ENCODE results near the gene SAMD9L. TPM values are rescaled to one million over a fixed set of nuclear protein-coding genes. Genes with fewer than 3 reads are reported as not detected.

SAMD9L gene
- total RNA-seq, 4 donors from 2014 or later: 1.2 to 6.7 (median 3.4) TPM

DNA sequence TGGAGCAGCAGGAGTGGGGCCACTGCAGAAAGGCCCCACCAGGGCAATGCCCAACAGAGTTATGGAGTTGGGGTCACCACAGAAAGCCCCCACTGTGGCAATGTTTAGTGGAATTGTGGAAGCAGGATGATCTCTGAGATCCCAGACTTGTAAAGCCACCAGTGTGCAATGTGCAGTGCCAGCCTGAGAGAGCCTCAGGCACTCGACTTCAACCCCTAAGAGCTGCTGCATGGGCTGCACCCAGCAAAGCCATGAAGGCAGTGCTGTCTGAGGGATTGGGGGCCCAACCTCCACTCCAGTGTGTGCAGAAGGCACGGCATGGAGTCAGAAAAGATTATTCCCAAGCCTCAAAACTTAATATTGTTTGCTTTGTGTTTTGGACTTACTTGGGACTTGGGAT lies 50.8 kb downstream of the SAMD9L start:
- no peaks in the 10 kb centered on the region for H3K4me1 ChIP-seq
- WGBS: 57% methylated on average over 2 of the region's 2 CpGs
- no peaks in the 10 kb centered on the region for H3K36me3 ChIP-seq
- TF ChIP-seq POLR2AphosphoS5 (IDR thresholded peaks at IDR 0.05) (no peak), EP300 (IDR thresholded peaks at IDR 0.05) (no peak)
- no peak overlapping the region for H3K4me3 ChIP-seq
- no peak overlapping the region for H3K27ac ChIP-seq
- H3K9me3 ChIP-seq: peaks cover 36% of the 10 kb centered on the region
- no peaks in the 10 kb centered on the region for H3K27me3 ChIP-seq
- no peak for DNase-seq (ENCODE audit: low spot score in 2 of 2)

GRCh38 chr7:93092757-93093370 lies 55.3 kb downstream of the SAMD9L start:
- DNase-seq (ENCODE audit: low spot score in 2 of 2): no peak

More at GRCh38 chr7:93092757-93093370, 55.3 kb downstream of the SAMD9L start:
- Histone ChIP-seq H3K36me3 (no peaks in the 10 kb centered on the region), H3K4me3 (no peak overlapping the region), H3K27me3 (no peaks in the 10 kb centered on the region), H3K4me1 (no peaks in the 10 kb centered on the region), H3K9me3 (peaks cover 8% of the 10 kb centered on the region), H3K27ac (no peak overlapping the region)
- WGBS: 75% methylated on average over 1 of the region's 1 CpG
- TF ChIP-seq POLR2A (IDR thresholded peaks at IDR 0.05) (no peak), POLR2AphosphoS5 (IDR thresholded peaks at IDR 0.05) (no peak), CTCF (IDR thresholded peaks at IDR 0.05) (no peak)

Other genes starting within 250 kb of the SAMD9L start
- gene SAMD9, start 30.4 kb downstream of the SAMD9L start, total RNA-seq: 1 to 10 TPM; 1.9 to 3.4 (median 2.5) TPM
- gene HEPACAM2, start 78.1 kb upstream of the SAMD9L start, total RNA-seq: under 1 TPM in 1 of 4 donors, not detected in 3; 0.25 TPM
- 10 to 100 TPM; 12.5 to 57.6 (median 19.4) TPM for gene VPS50, start 84.0 kb upstream of the SAMD9L start, total RNA-seq